Skeletal muscle tissue (tissue), 4 donors: ENCODE results near the gene APOLD1. TPM values are rescaled to one million over a fixed set of nuclear protein-coding genes. Genes with fewer than 3 reads are reported as not detected.
"Not testable (repeated sequence)": the region's sequence is repeated elsewhere in the genome, so short reads cannot be mapped to it uniquely, and the experiment has no call there.

ENCODE experiments used
- H3K27ac ChIP-seq: one replicate; pipeline ENCODE4 v1.7.0; 2013; ENCODE audit warnings: mild to moderate bottlenecking, low read depth, low read length, inconsistent platforms
- H3K27me3 ChIP-seq, 3 donors: one replicate each; pipeline ENCODE4 v1.7.0; 2013; ENCODE audit warnings: low read length in 3 of 3; ENCODE audit not compliant: control insufficient read depth in 3 of 3, insufficient read depth in 3 of 3
- H3K36me3 ChIP-seq, 3 donors: one replicate each; pipeline ENCODE4 v1.7.0; 2013; ENCODE audit warnings: low read length in 3 of 3; ENCODE audit not compliant: control insufficient read depth in 3 of 3, insufficient read depth in 3 of 3
- H3K4me1 ChIP-seq, 3 donors: one replicate each; pipeline ENCODE4 v1.7.0; 2013; ENCODE audit warnings: low read length in 3 of 3, mild to moderate bottlenecking in 3 of 3; ENCODE audit not compliant: control insufficient read depth in 3 of 3, insufficient read depth in 3 of 3
- H3K4me3 ChIP-seq, 3 donors: one replicate each; pipeline ENCODE4 v1.7.0; 2013; ENCODE audit warnings: low read length in 3 of 3
- H3K9ac ChIP-seq, 3 donors: one replicate each; pipeline ENCODE4 v1.7.0; 2013; ENCODE audit warnings: low read length in 3 of 3, mild to moderate bottlenecking in 3 of 3, moderate library complexity in 2 of 3, low read depth in 1 of 3
- H3K9me3 ChIP-seq, 3 donors: one replicate each; pipeline ENCODE4 v1.7.0; 2013; ENCODE audit warnings: low read length in 3 of 3; ENCODE audit not compliant: control insufficient read depth in 3 of 3
- total RNA-seq: library from RNA; depleted of rRNA; stranded (reverse); fragments of >200 nt; gene quantifications from one replicate; pipeline ENCODE4 v1.2.3, GENCODE V29; 2014
- donor health status: Osteomylitis.

Gene APOLD1
- total RNA-seq, 1 donor from 2014 or later, result 9.9 TPM

DNA sequence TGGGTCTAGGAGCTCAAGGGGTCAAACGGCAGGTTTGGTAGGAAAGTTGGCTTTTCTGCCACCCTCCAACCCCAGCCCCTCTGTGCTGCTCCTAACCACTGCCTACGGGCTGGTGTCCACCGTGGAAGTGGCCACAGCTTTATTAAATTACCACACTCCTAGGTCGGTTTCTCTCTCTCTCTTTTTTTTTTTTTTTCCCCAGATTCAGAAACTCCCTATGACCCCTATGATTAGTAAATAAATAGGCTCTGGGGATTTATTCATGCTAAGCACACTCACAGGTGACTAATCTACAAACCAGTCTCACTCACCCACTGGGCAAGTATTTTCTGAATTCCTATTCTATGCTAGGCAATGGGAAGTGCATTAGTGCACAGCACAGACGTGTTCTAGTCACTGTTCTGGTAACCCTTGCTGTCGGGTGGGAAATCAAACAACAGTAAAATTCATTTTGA lies 19.0 kb downstream of the APOLD1 start:
- Histone ChIP-seq H3K36me3 (no peaks in the 10 kb centered on the region), H3K27ac (no peak overlapping the region), H3K4me1 (peaks cover 11 to 17% (median 12%) of the 10 kb centered on the region in 3 donors), H3K27me3 (no peaks in the 10 kb centered on the region), H3K9me3 (no peaks in the 10 kb centered on the region), H3K9ac (no peak overlapping the region), H3K4me3 (no peak overlapping the region)

DNA sequence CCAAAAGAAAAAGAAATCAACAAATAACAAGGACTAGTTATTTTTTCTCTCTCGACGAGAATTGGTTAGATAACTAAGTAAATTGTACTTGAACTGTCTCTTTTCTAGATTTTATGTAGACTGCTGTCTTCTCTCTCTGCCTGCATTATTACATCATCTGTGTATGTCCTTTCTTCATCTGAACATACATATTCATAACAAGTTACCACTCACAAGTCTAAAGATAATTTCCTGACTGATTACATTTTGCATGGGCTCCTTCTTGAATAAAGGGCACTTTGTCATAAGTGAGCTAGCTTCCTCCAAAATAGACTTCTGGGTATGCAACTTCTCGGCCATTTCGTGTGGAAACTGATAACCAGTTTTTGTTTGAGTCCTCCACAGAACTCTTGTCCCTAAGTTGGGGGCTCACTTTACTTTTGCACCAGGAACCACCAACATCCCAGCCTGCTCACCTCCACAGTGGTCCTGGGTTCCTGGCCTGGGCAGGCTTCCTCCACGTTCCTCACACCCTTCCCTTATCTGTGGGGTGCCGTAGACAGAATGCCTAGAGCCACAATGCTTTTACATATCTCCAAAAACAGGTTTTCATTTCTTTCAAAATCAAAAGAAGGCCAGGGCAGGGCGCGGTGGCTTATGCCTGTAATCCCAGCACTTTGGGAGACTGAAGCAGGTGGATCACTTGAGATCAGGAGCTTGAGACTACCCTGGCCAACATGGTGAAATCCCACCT lies 21.5 kb downstream of the APOLD1 start:
- Histone ChIP-seq H3K4me1 (peaks cover 11 to 17% (median 12%) of the 10 kb centered on the region in 3 donors), H3K36me3 (no peaks in the 10 kb centered on the region)

DNA sequence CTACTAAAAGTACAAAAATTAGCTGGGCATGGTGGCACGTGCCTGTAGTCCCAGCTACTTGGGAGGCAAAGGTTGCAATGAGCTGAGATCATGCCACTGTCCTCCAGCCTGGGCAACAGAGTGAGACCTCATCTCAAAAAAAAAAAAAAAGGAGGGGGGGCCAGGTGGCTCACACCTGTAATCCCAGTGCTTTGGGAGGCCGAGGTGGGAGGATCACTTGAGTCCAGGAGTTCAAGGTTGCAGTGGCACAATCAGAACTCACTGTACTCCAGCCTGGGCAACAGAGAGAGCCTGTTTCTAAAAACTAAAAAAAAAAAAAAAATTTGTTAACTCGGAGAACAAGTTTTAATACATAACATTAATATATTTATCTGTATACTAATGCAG lies 22.1 kb downstream of the APOLD1 start:
- Histone ChIP-seq H3K4me1 (peaks cover 11 to 17% (median 12%) of the 10 kb centered on the region in 3 donors), H3K27ac (peak overlapping the region; percentile 80)
- not testable (repeated sequence) for H3K4me3 ChIP-seq, H3K36me3 ChIP-seq, H3K9me3 ChIP-seq, H3K9ac ChIP-seq, H3K27me3 ChIP-seq

More for the DNA sequence above, 21.5 kb downstream of the APOLD1 start:
- H3K27me3 ChIP-seq, result no peaks in the 10 kb centered on the region
- no peaks in the 10 kb centered on the region for H3K9me3 ChIP-seq
- H3K9ac ChIP-seq, result peak overlapping the region in 1 of 3 donors; percentile 25
- no peak overlapping the region for H3K4me3 ChIP-seq
- H3K27ac ChIP-seq, result peak overlapping the region; percentile 80

DNA sequence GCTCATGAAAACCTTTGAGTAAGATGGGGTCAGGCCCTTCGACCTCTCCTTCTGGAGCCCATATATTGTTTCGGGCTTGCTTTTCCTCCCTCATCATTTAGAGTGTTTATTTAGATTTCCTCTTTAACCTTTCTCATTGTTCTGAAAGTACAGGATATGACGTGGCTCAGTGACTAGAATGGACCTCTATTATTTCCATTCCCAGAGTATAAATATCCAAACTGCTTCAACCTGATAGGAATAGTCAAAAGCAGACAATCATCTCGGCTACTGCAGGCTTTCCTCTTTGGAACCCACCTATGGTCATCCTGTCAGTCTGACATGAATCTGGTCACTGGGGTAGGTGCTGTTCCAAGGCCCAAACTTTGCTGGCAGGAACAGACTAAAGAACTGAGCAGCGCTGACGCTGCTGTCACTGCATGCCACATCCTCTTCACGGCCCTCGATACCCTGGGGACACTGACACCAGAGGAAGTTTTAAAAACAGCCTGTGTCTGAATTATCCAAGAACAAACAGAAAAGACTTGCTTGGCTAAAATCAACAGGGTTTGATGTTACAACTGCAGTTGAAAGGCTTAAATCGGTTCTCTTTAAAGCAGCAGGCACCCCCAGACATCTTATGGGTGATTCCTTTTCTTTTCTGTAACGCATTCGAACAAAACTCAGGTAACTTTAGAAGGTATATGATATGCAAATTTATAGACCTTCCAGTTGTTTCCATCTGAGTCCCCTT lies 22.7 kb downstream of the APOLD1 start:
- no peaks in the 10 kb centered on the region for H3K9me3 ChIP-seq
- H3K27ac ChIP-seq, result peak overlapping the region; percentile 80
- peak overlapping the region in 2 of 3 donors; percentile 31 to 54 for H3K4me3 ChIP-seq
- no peaks in the 10 kb centered on the region for H3K27me3 ChIP-seq
- no peaks in the 10 kb centered on the region for H3K36me3 ChIP-seq
- peaks cover 9 to 15% (median 10%) of the 10 kb centered on the region in 3 donors for H3K4me1 ChIP-seq
- H3K9ac ChIP-seq, result peak overlapping the region; percentile 17 to 54 (median 33)

DNA sequence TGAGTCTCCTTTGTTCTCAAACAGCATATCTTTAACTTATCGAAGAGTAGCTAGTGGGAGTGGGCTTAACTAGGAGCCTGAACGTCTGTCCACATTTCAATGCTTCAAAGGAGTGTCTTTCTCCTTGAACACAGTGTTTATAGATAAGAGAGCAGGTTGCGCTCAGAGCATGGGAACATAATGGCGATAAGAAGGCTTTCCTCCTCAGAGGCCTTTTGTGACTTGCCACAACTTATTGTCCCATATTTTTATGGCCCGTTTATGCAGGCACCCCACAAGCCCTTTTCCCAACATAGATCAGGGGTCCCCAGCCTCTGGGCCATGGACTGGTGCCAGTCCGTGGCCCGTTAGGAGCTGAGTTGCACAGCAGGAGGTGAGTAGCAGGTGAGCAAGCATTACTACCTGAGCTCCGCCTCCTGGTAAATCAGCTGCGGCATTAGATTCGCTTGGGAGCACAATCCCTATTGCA lies 25.1 kb downstream of the APOLD1 start:
- no peaks in the 10 kb centered on the region for H3K9me3 ChIP-seq
- no peak overlapping the region for H3K9ac ChIP-seq
- peaks cover 0 to 2% (median 0%) of the 10 kb centered on the region in 3 donors for H3K36me3 ChIP-seq
- no peak overlapping the region for H3K4me3 ChIP-seq
- H3K27ac ChIP-seq, result no peak overlapping the region
- H3K27me3 ChIP-seq, result no peaks in the 10 kb centered on the region
- peaks cover 16 to 24% (median 19%) of the 10 kb centered on the region in 3 donors for H3K4me1 ChIP-seq

DNA sequence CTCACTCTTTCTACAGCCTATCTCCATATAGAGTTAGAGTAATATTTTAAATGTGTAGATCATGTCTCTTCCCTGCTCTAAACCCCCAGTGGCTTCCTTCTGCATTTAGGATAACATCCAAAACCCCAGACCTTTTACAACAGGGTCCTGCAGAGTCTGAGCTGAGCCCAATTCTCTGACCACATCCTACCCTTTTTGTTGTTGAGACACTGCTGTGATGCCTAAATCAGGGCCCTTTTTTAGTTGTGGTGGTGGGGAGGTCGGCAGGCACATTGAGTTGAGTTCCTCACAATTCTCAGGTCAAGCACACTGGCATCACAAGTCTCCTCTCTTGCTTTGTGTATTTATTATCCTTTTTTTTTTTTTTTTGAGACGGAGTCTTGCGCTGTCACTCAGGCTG lies 25.9 kb downstream of the APOLD1 start:
- H3K36me3 ChIP-seq, result peaks cover 0 to 6% (median 0%) of the 10 kb centered on the region in 3 donors
- no peak overlapping the region for H3K27ac ChIP-seq
- H3K9ac ChIP-seq, result no peak overlapping the region
- no peaks in the 10 kb centered on the region for H3K9me3 ChIP-seq
- H3K4me3 ChIP-seq, result no peak overlapping the region
- peaks cover 16 to 30% (median 21%) of the 10 kb centered on the region in 3 donors for H3K4me1 ChIP-seq
- H3K27me3 ChIP-seq, result no peaks in the 10 kb centered on the region

DNA sequence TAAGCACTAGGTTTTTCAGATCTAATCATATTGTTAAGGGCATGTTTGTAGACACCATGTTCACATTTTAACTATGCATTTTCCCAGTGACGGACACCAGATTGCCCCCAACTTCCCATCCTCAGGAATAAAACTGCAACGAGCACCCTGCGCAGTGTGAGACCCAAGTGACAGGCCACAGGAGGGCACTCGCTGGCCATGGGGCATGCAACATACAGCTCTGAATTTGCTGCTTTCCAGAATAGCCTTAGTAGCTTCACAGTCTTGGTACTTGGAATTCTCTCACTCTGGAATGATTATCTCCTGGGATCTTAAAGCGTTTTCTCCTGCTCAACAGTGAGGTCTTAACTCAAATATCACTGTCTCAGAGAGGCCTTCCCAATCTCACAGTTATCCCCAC lies 26.7 kb downstream of the APOLD1 start:
- Histone ChIP-seq H3K36me3 (peaks cover 0 to 6% (median 0%) of the 10 kb centered on the region in 3 donors), H3K9ac (no peak overlapping the region), H3K4me1 (peaks cover 16 to 32% (median 19%) of the 10 kb centered on the region in 3 donors), H3K9me3 (no peaks in the 10 kb centered on the region), H3K27me3 (no peaks in the 10 kb centered on the region), H3K4me3 (no peak overlapping the region), H3K27ac (no peak overlapping the region)

DNA sequence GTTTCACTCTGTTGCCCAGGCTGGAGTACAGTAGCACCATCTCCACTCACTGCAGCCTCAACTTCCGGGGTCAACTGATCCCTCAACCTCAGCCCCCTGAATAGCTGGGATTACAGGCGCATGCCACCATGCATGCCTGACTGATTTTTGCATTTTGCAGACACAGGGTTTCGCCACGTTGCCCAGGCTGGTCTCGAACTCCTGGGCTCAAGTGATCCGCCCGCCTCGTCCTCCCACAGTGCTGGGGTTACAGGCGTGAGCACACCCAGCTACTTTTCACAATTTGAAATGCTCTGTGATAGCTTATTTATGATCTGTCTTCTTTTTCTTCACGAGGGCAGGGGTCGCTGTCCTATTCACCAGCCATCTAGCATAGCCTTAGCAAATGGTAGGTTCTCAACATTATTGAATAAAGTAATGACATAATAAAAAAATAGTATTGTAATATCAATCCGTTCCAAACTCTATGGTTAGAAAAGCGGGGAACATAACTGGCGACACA lies 27.2 kb downstream of the APOLD1 start:
- Histone ChIP-seq H3K9me3 (no peaks in the 10 kb centered on the region), H3K36me3 (peaks cover 0 to 6% (median 0%) of the 10 kb centered on the region in 3 donors), H3K4me3 (peak overlapping the region; percentile 14 to 81 (median 61)), H3K4me1 (peaks cover 16 to 30% (median 17%) of the 10 kb centered on the region in 3 donors), H3K9ac (peak overlapping the region in 2 of 3 donors; percentile 44 to 84), H3K27me3 (no peaks in the 10 kb centered on the region), H3K27ac (no peak overlapping the region)

DNA sequence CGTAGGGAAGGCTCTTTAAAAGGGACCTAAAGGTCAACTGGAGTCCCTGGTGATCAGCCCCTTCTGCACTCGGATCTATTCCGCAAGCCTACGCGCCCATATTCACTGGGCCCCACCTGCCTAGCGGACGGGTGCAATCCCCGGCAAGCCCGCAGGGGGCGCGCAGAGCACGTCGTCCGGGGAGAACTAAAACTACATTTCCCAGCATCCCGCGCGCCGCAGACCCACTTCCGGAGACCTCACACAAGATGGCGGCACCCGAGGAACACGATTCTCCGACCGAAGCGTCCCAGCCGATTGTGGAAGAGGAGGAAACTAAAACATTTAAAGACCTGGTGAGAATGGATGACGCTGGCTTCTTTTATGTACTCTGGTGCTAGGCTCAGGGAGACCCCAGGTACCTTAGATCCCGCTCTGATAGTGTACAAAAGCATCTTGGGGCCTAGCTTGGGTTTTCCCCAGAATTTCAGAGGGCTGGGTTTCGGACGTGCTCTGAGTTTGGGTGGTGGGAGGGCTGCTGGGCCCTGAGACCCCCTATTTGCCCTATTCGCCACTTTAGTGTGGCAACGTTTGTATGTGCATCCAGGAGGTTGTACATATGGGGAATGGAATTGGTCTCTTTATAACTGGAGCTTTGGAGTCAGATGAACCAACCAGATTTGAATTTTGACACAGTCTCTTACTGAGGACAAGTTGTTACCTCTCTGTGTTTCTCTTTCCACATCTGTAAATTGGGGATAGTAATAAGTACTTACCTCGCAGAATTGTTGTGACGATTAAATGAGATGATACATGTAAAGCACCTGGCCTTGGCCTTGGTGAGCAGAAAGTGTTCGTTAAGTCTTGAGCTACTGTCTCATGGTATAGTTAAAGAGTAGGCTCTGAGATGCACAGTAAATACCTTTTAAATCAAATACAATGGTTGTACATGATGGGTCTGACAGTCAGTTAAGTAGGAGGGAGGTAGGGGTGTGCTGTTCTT lies 28.0 kb downstream of the APOLD1 start, which contains the start of gene DDX47:
DDX47 (plus strand) TSS at position 227 of the 982 bp plus-strand sequence; CDS start at position 249, 22 bp downstream.
- H3K36me3 ChIP-seq, result peaks cover 0 to 6% (median 0%) of the 10 kb centered on the region in 3 donors
- H3K27me3 ChIP-seq, result no peaks in the 10 kb centered on the region
- H3K9ac ChIP-seq, result peak within 1 kb of the TSS; percentile 84 to 93 (median 92)
- H3K4me3 ChIP-seq, result peak within 1 kb of the TSS; percentile 81 to 100 (median 98)
- no peaks in the 10 kb centered on the region for H3K9me3 ChIP-seq
- peaks cover 12 to 27% (median 17%) of the 10 kb centered on the region in 3 donors for H3K4me1 ChIP-seq
- H3K27ac ChIP-seq, result peak within 1 kb of the TSS; percentile 58
